Mesenchymal stem cell (in vitro differentiated cells and primary cell): ENCODE data around the gene ZCWPW1.
"Not testable (repeated sequence)": the region's sequence is repeated elsewhere in the genome, so short reads cannot be mapped to it uniquely, and the experiment has no call there.

Source experiments
- DNase-seq: peaks from one replicate; pipeline ENCODE4 v3.0.0-alpha.2; 2013
- H2AFZ ChIP-seq: one replicate; pipeline ENCODE4 v1.6.1; 2013; ENCODE audit warnings: low read depth, mild to moderate bottlenecking, control low read depth, inconsistent platforms, low read length, moderate library complexity
- H2AK5ac ChIP-seq: 2 replicates; pipeline ENCODE4 v1.6.1; 2013; ENCODE audit warnings: low read length, moderate library complexity, mild to moderate bottlenecking, inconsistent platforms; ENCODE audit not compliant: severe bottlenecking
- H2BK120ac ChIP-seq: one replicate; pipeline ENCODE4 v1.6.1; 2013; ENCODE audit warnings: low read depth, mild to moderate bottlenecking, inconsistent platforms, low read length, moderate library complexity
- H2BK12ac ChIP-seq, 2 experiments: one replicate each; pipeline ENCODE4 v1.6.1; 2013; ENCODE audit warnings: inconsistent platforms in 2 of 2, low read length in 2 of 2, mild to moderate bottlenecking in 2 of 2, moderate library complexity in 2 of 2, control low read depth in 1 of 2
- H2BK15ac ChIP-seq: one replicate; pipeline ENCODE4 v1.6.1; 2013; ENCODE audit warnings: mild to moderate bottlenecking, low read depth, inconsistent platforms; ENCODE audit not compliant: poor library complexity, severe bottlenecking
- H2BK5ac ChIP-seq: 2 replicates; pipeline ENCODE4 v1.6.1; 2013; ENCODE audit warnings: low read depth, mild to moderate bottlenecking, low read length, control low read depth, inconsistent platforms; ENCODE audit not compliant: poor library complexity, severe bottlenecking
- H3K14ac ChIP-seq, 2 experiments: one replicate each; pipeline ENCODE4 v1.6.1; 2013; ENCODE audit warnings: inconsistent platforms in 2 of 2, low read length in 2 of 2, control low read depth in 1 of 2, mild to moderate bottlenecking in 1 of 2, moderate library complexity in 1 of 2
- H3K18ac ChIP-seq, 2 experiments: one replicate each; pipeline ENCODE4 v1.6.1; 2013; ENCODE audit warnings: inconsistent platforms in 2 of 2, low read length in 2 of 2, control low read depth in 1 of 2, low read depth in 1 of 2, mild to moderate bottlenecking in 1 of 2
- H3K23ac ChIP-seq, 2 experiments: one replicate each; pipeline ENCODE4 v1.6.1; 2013; ENCODE audit warnings: inconsistent platforms in 2 of 2, low read length in 2 of 2, mild to moderate bottlenecking in 2 of 2, moderate library complexity in 2 of 2, control low read depth in 1 of 2
- H3K27ac ChIP-seq: 2 replicates; pipeline ENCODE4 v1.5.1; 2013; ENCODE audit warnings: mild to moderate bottlenecking, moderate library complexity, low read length, control low read depth, inconsistent platforms; ENCODE audit not compliant: poor library complexity, severe bottlenecking
- H3K27me3 ChIP-seq, 2 experiments: 2 replicates each; pipeline versions ENCODE4 v1.6.1 to v1.7.0; 2013; ENCODE audit warnings: low read length in 2 of 2, mild to moderate bottlenecking in 2 of 2, moderate library complexity in 2 of 2, control low read depth in 1 of 2, inconsistent platforms in 1 of 2; ENCODE audit not compliant: control insufficient read depth in 1 of 2, insufficient read depth in 1 of 2
- H3K36me3 ChIP-seq, 2 experiments: 2 replicates each; pipeline versions ENCODE4 v1.6.1 to v1.7.0; 2013; ENCODE audit warnings: low read length in 2 of 2, control low read depth in 1 of 2, inconsistent platforms in 1 of 2, low read depth in 1 of 2, mild to moderate bottlenecking in 1 of 2; ENCODE audit not compliant: insufficient read depth in 2 of 2, control insufficient read depth in 1 of 2
- H3K4ac ChIP-seq, 2 experiments: one replicate each; pipeline ENCODE4 v1.6.1; 2013; ENCODE audit warnings: inconsistent platforms in 2 of 2, low read length in 2 of 2, mild to moderate bottlenecking in 2 of 2, moderate library complexity in 2 of 2, control low read depth in 1 of 2, low read depth in 1 of 2
- H3K4me1 ChIP-seq: 2 replicates; pipeline ENCODE4 v1.6.1; 2013; ENCODE audit warnings: low read depth, low read length, control low read depth; ENCODE audit not compliant: control insufficient read depth, insufficient read depth
- H3K4me2 ChIP-seq: 2 replicates; pipeline ENCODE4 v1.6.1; 2013; ENCODE audit warnings: low read length, mild to moderate bottlenecking, inconsistent platforms; ENCODE audit not compliant: poor library complexity, severe bottlenecking
- H3K4me3 ChIP-seq, 2 experiments: 2 replicates each; pipeline versions ENCODE4 v1.5.1 to v1.7.0; 2013; ENCODE audit warnings: low read length in 2 of 2, mild to moderate bottlenecking in 2 of 2, control low read depth in 1 of 2, low read depth in 1 of 2; ENCODE audit not compliant: insufficient read depth in 1 of 2
- H3K79me1 ChIP-seq: replicated peaks from 2 replicates; pipeline ENCODE4 v1.6.1; 2013; ENCODE audit warnings: mild to moderate bottlenecking, control low read depth, low read length, inconsistent platforms; ENCODE audit not compliant: poor library complexity, severe bottlenecking
- H3K9ac ChIP-seq: 2 replicates; pipeline ENCODE4 v1.7.0; 2013; ENCODE audit warnings: mild to moderate bottlenecking, low read length, moderate library complexity
- H3K9me3 ChIP-seq: 2 replicates; pipeline ENCODE4 v1.7.0; 2013; ENCODE audit warnings: mild to moderate bottlenecking, low read length; ENCODE audit not compliant: control insufficient read depth
- H4K8ac ChIP-seq: one replicate; pipeline ENCODE4 v1.6.1; 2013; ENCODE audit warnings: inconsistent platforms, mild to moderate bottlenecking, low read length, moderate library complexity
- H4K91ac ChIP-seq: one replicate; pipeline ENCODE4 v1.6.1; 2013; ENCODE audit warnings: mild to moderate bottlenecking, low read length, inconsistent platforms
- WGBS: methylation state at CpG from one replicate; pipeline ENCODE4 v1.1.7; 2013; ENCODE audit warnings: mixed read lengths; 5-methylcytosine and 5-hydroxymethylcytosine counted together

Gene ZCWPW1

DNA sequence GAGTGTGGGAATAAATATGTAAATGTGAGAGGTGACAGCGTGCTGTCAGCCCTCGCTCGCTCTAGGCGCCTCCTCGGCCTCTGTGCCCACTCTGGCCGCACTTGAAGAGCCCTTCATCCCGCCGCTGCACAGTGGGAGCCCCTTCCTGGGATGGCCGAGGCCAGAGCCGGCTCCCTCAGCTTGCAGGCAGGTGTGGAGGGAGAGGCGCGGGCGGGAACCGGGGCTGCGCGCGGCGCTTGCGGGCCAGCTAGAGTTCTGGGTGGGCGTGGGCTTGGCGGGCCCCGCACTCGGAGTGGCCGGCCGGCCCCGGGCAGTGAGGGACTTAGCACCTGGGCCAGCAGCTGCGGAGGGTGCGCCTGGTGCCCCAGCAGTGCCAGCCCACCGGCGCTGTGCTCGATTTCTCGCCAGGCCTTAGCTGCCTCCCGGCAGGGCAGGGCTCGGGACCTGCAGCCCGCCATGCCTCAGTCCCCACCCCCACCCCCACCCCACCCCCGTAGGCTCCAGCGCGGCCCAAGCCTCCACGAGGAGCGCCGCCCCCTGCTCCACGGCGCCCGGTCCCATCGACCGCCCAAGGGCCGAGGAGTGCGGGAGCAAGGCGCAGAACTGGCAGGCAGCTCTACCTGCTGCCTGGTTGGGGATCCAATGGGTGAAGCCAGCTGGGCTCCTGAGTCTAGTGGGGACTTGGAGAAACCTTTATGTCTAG lies 46.8 kb downstream of the ZCWPW1 start:
- WGBS = 95% methylated on average over 42 of the region's 49 CpGs
- DNase-seq, H2BK15ac ChIP-seq, H3K18ac ChIP-seq, H3K27ac ChIP-seq, H3K4me2 ChIP-seq, H3K14ac ChIP-seq, H4K8ac ChIP-seq, H2BK120ac ChIP-seq, H2AK5ac ChIP-seq, H3K36me3 ChIP-seq, H2BK5ac ChIP-seq, H3K9ac ChIP-seq, H2AFZ ChIP-seq, H3K4me1 ChIP-seq, H3K4me3 ChIP-seq, H4K91ac ChIP-seq, H3K27me3 ChIP-seq, H2BK12ac ChIP-seq, H3K4ac ChIP-seq, H3K23ac ChIP-seq, H3K79me1 ChIP-seq, H3K9me3 ChIP-seq: not testable (repeated sequence)

DNA sequence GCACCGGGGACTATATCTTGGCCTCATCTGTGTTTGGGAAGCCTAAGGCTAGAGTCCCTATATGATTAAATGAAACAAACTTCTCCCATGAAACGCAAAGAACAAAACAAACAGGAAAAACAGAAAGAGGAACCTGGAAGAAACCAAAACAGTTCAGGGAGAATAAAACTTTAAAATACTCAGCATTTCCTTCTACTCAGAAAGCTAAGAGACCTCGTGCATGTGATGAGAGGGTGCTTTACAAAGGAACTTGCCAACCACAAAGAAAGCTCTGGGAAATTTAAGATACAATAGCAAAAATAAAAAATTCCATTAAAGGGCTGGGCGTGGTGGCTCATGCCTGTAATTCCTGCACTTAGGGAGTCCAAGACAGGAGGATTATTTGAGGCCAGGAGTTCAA lies 48.3 kb downstream of the ZCWPW1 start:
- Histone ChIP-seq H2AK5ac (no peak overlapping the region), H3K14ac (no peak overlapping the region), H3K4ac (no peak overlapping the region), H3K36me3 (no peaks in the 10 kb centered on the region), H3K4me1 (peaks cover 4% of the 10 kb centered on the region), H2AFZ (no peak overlapping the region), H3K23ac (no peak overlapping the region), H4K8ac (no peak overlapping the region), H3K9me3 (no peaks in the 10 kb centered on the region), H3K9ac (no peak overlapping the region), H2BK12ac (no peak overlapping the region), H3K27me3 (peaks cover 0 to 5% of the 10 kb centered on the region in 2 experiments), H2BK120ac (no peak overlapping the region), H3K27ac (no peak overlapping the region), H2BK5ac (no peak overlapping the region), H4K91ac (no peak overlapping the region), H3K79me1 (no peaks in the 10 kb centered on the region), H3K4me3 (no peak overlapping the region), H3K4me2 (no peak overlapping the region), H3K18ac (no peak overlapping the region), H2BK15ac (no peak overlapping the region)
- 89% methylated on average over 3 of the region's 4 CpGs for WGBS
- no peak for DNase-seq

DNA sequence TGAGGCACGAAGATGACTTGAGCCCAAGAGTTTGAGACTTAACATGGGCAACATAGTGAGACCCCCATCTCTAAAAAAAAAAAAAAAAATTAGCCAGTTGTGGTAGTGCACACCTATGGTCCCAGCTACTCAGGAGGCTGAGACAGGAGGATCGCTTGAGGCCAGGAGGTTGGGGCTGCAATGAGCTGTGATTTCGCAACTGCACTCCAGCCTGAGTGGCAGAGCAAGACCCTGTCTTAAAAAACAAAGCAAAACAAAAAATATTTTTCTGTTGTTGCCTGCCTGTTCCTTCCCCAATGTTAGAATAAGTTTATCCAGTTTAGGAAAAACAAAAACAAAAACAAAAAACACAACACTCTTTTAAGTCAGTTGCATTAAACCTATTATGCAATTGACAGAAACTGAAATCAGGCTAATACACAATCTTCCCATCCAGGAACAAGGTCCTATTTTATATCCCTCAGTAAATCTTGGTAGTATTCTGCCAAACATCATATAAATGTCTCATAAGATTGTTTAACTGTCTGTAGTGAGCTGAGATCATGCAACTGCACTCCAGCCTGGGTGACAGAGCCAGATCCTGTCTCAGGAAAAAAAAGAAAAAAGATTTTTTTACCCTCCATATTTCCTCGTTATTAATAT lies 50.3 kb downstream of the ZCWPW1 start:
- Histone ChIP-seq H4K91ac (no peak overlapping the region), H3K79me1 (no peaks in the 10 kb centered on the region), H2AK5ac (no peak overlapping the region), H3K14ac (no peak overlapping the region), H4K8ac (no peak overlapping the region), H3K9ac (no peak overlapping the region), H3K9me3 (no peaks in the 10 kb centered on the region), H3K4me2 (no peak overlapping the region), H2BK15ac (no peak overlapping the region), H3K4me1 (peaks cover 10% of the 10 kb centered on the region), H3K23ac (no peak overlapping the region), H3K27me3 (peaks cover 4 to 5% of the 10 kb centered on the region in 2 experiments), H3K18ac (no peak overlapping the region), H2AFZ (no peak overlapping the region), H2BK5ac (no peak overlapping the region), H2BK12ac (no peak overlapping the region), H3K27ac (no peak overlapping the region), H3K4ac (no peak overlapping the region), H2BK120ac (no peak overlapping the region), H3K36me3 (no peaks in the 10 kb centered on the region), H3K4me3 (no peak overlapping the region)
- 92% methylated on average over 3 of the region's 4 CpGs for WGBS
- no peak for DNase-seq

DNA sequence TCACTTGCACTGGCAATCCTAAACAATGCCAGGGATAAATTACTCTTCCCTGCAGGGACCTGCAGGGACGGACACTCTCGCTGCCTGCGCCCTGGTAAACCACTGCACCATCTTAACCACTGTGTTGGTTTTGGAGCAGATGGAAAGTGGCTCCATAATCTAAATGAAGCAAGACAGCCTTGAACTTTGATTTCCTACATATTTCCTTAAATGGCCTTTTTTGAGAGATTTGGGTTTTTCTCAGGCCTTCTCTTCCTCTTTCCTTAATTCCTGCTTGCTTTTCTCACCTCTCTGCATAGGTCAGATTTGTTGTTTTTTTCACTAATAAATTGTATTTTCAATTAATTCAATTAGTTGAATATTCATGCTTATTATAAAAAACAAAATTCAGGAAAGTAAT lies 52.4 kb downstream of the ZCWPW1 start:
- Histone ChIP-seq H3K79me1 (no peaks in the 10 kb centered on the region), H3K18ac (no peak overlapping the region), H3K23ac (no peak overlapping the region), H2AFZ (no peak overlapping the region), H3K36me3 (no peaks in the 10 kb centered on the region), H3K27ac (no peak overlapping the region), H3K4me2 (no peak overlapping the region), H3K4ac (no peak overlapping the region), H2BK120ac (no peak overlapping the region), H4K8ac (no peak overlapping the region), H2BK5ac (no peak overlapping the region), H3K9me3 (no peaks in the 10 kb centered on the region), H2BK15ac (no peak overlapping the region), H3K14ac (no peak overlapping the region), H4K91ac (no peak overlapping the region), H3K4me3 (no peak overlapping the region), H3K4me1 (peaks cover 16% of the 10 kb centered on the region), H3K27me3 (peaks cover 0 to 4% of the 10 kb centered on the region in 2 experiments), H2BK12ac (no peak overlapping the region), H3K9ac (no peak overlapping the region), H2AK5ac (no peak overlapping the region)
- DNase-seq = no peak
- WGBS = 98% methylated on average over 3 of the region's 3 CpGs
